GM12878 (cell line): Measurements from ENCODE around the gene ME1. TPM values are rescaled to one million over a fixed set of nuclear protein-coding genes. Genes with fewer than 3 reads are reported as not detected.

Source experiments
- ATAC-seq: fragments of 200-7000 bp; cut with Tn5 transposase; 3 replicates; pipeline ENCODE4 v1.9.1; 2020; ENCODE audit warnings: mild to moderate bottlenecking, moderate library complexity
- BruUV-seq: library from RNA; stranded (reverse); fragments of 400-500 nt; replicated peaks from 2 replicates; lab custom pipeline; 2021; lab: Mats Ljungman, UMichigan
- CTCF ChIA-PET: fragments of 300-600 bp; sonication (Branson Sonifier 250); formaldehyde crosslinking; extraction: SDS; loops from one replicate; lab custom pipeline; 2021; ENCODE audit warnings: inconsistent platforms; lab: Yijun Ruan, JAX
- POLR2A ChIA-PET: fragments of 350-600 bp; formaldehyde crosslinking; extraction: SDS; loops from one replicate; lab custom pipeline; 2021; ENCODE audit warnings: inconsistent platforms; lab: Charles Lee
- RAD21 ChIA-PET: fragments of 300-600 bp; sonication (Branson Sonifier 250); formaldehyde crosslinking; loops from one replicate; lab custom pipeline; 2023; ENCODE audit warnings: antibody characterized with exemption; ENCODE audit not compliant: unreplicated experiment; lab: Charles Lee
- SMC1A ChIA-PET: fragments of 300-600 bp; sonication (Branson Sonifier 250); formaldehyde crosslinking; loops from one replicate; lab custom pipeline; 2023; ENCODE audit not compliant: unreplicated experiment, uncharacterized antibody; lab: Charles Lee
- DNase-seq: peaks from one replicate; pipeline ENCODE4 v3.0.0-alpha.2; 2011; ENCODE audit warnings: low read depth, low spot score
- FAIRE-seq: peaks from 3 replicates; lab custom pipeline; 2011; peaks lifted over from hg19 to GRCh38; lab: Jason Lieb, UNC
- H2AFZ ChIP-seq: 2 replicates; pipeline ENCODE4 v1.6.0; 2011; ENCODE audit warnings: low read depth, low read length, control low read depth; ENCODE audit not compliant: control insufficient read depth
- H3K27ac ChIP-seq: 2 replicates; pipeline ENCODE4 v1.5.1; 2011; ENCODE audit warnings: control low read depth; ENCODE audit not compliant: control insufficient read depth, insufficient read depth
- H3K27me3 ChIP-seq, 2 experiments: replicated peaks in 1 of 2; 2 replicates each; pipeline versions ENCODE4 v1.6.0 to v1.6.1; 2011; ENCODE audit warnings: low read length in 1 of 2; ENCODE audit not compliant: control insufficient read depth in 2 of 2, insufficient read depth in 2 of 2
- H3K36me3 ChIP-seq, 2 experiments: 2 replicates each; pipeline ENCODE4 v1.5.1; 2011; ENCODE audit warnings: low read length in 1 of 2; ENCODE audit not compliant: control insufficient read depth in 2 of 2, insufficient read depth in 2 of 2
- H3K4me1 ChIP-seq: 2 replicates; pipeline ENCODE4 v1.6.1; 2011; ENCODE audit warnings: mild to moderate bottlenecking, low read length, moderate library complexity, mixed read lengths; ENCODE audit not compliant: control insufficient read depth, insufficient read depth
- H3K4me2 ChIP-seq: 2 replicates; pipeline ENCODE4 v1.6.0; 2011; ENCODE audit warnings: control low read depth; ENCODE audit not compliant: control insufficient read depth, insufficient read depth
- H3K4me3 ChIP-seq: fragments of 200-600 bp; sonication (generic); 2 replicates; pipeline ENCODE4 v1.5.1; 2016
- H3K79me2 ChIP-seq: 2 replicates; pipeline ENCODE4 v1.6.0; 2011; ENCODE audit warnings: low read length; ENCODE audit not compliant: control insufficient read depth, insufficient read depth
- H3K9ac ChIP-seq: 2 replicates; pipeline ENCODE4 v1.8.0; 2011; ENCODE audit warnings: low read length, control low read depth, mixed read lengths; ENCODE audit not compliant: control insufficient read depth, insufficient read depth
- H3K9me3 ChIP-seq: replicated peaks from 3 replicates; pipeline ENCODE4 v1.5.1; 2011; ENCODE audit warnings: mild to moderate bottlenecking, low read length; ENCODE audit not compliant: control insufficient read depth, insufficient read depth
- H4K20me1 ChIP-seq: 2 replicates; pipeline ENCODE4 v1.6.0; 2011; ENCODE audit not compliant: control insufficient read depth, insufficient read depth
- CEBPZ ChIP-seq: fragments of 150-350 bp; IDR thresholded peaks from 2 replicates; pipeline ENCODE4 v1.6.1; 2016; ENCODE audit warnings: low read depth, low read length
- CHD1 ChIP-seq: IDR thresholded peaks from 2 replicates; pipeline ENCODE4 v1.6.1; 2012; ENCODE audit warnings: low read depth, low read length, improper control_type of control experiment
- CHD2 ChIP-seq: IDR thresholded peaks from 2 replicates; pipeline ENCODE4 v1.6.1; 2011; ENCODE audit warnings: low read depth, low read length, improper control_type of control experiment, borderline replicate concordance
- E2F8 ChIP-seq: fragments of 450-650 bp; IDR thresholded peaks from 2 replicates; pipeline ENCODE4 v1.6.1; 2018; ENCODE audit warnings: mild to moderate bottlenecking, low read depth, moderate library complexity; ENCODE audit not compliant: partially characterized antibody
- EP300 ChIP-seq, 2 experiments: fragments of 150-350 bp in 1 of 2; IDR thresholded peaks; 2 replicates each; pipeline ENCODE4 v1.6.1; 2011 to 2012; ENCODE audit warnings: low read depth in 2 of 2, low read length in 2 of 2, borderline replicate concordance in 1 of 2, improper control_type of control experiment in 1 of 2, inconsistent platforms in 1 of 2; ENCODE audit not compliant: control insufficient read depth in 1 of 2
- KAT2A ChIP-seq: conservative IDR thresholded peaks from 2 replicates; pipeline ENCODE4 v1.6.1; 2011; ENCODE audit warnings: low read depth, low read length; ENCODE audit not compliant: control insufficient read depth
- MTA3 ChIP-seq: IDR thresholded peaks from 2 replicates; pipeline ENCODE4 v1.6.1; 2012; ENCODE audit warnings: low read length, inconsistent platforms, borderline replicate concordance
- SMARCA5 ChIP-seq: fragments of 450-650 bp; IDR thresholded peaks from 2 replicates; pipeline ENCODE4 v1.6.1; 2017; ENCODE audit warnings: mild to moderate bottlenecking
- WGBS: methylation state at CpG from one replicate; pipeline ENCODE4 v1.1.6; 2016; ENCODE audit warnings: low lambda C conversion rate; ENCODE audit not compliant: insufficient replicate concordance, insufficient coverage; ENCODE audit errors: missing lambda C conversion rate; 5-methylcytosine and 5-hydroxymethylcytosine counted together
- in situ Hi-C: fragments of 300-500 bp; cut with MboI; formaldehyde crosslinking; loops from 9 replicates; pipeline ENCODE4 v1.14.3; 2018; ENCODE audit warnings: mixed read lengths
- intact Hi-C: fragments of 100-400 bp; cut with micrococcal nuclease; formaldehyde crosslinking; loops from one replicate; pipeline ENCODE4 v1.14.2; 2022; ENCODE audit not compliant: unreplicated experiment
- polyA plus RNA-seq, 11 experiments: library from polyadenylated mRNA; depleted of rRNA in 4 of 11; unstranded in 6 of 11; stranded (reverse) in 5 of 11; fragments of >200 nt; fragmentation: Nextera tagmentation in 4 of 11; fragmentation: Illumina TruSeq in 1 of 11; extraction: Ambion mirVana in 4 of 11; extraction: Trizol in 1 of 11; gene quantifications; 1 replicate in 1 of 11; 2 replicates in 10 of 11; pipeline versions ENCODE4 v1.2.1 to v1.2.3, GENCODE V29; 2011 to 2016; ENCODE audit warnings: inconsistent platforms in 2 of 11, missing spikeins in 2 of 11, low read depth in 1 of 11
- total RNA-seq, 4 experiments: library from RNA; depleted of rRNA in 3 of 4; stranded (reverse); fragments of >200 nt in 3 of 4; fragmentation: Illumina TruSeq in 1 of 4; extraction: Trizol in 1 of 4; gene quantifications; 2 replicates each; pipeline versions ENCODE4 v1.2.1 to v1.2.3, GENCODE V29; 2013 to 2021
- TF ChIP-seq, protein P1 (sequence below): fragments of 450-650 bp; IDR thresholded peaks from 2 replicates; pipeline ENCODE4 v1.6.1; 2017; ENCODE audit warnings: mild to moderate bottlenecking, low read depth, inconsistent platforms; ENCODE audit not compliant: poor library complexity, severe bottlenecking
- TF ChIP-seq, protein P2 (sequence below): fragments of 450-650 bp; IDR thresholded peaks from 2 replicates; pipeline ENCODE4 v1.6.1; 2017; ENCODE audit warnings: antibody characterized with exemption, mild to moderate bottlenecking, moderate library complexity
- TF ChIP-seq, protein P3 (sequence below): IDR thresholded peaks from 2 replicates; pipeline ENCODE4 v1.6.1; 2011; ENCODE audit warnings: low read depth, low read length, improper control_type of control experiment, borderline replicate concordance

ME1 gene
- total and polyA plus RNA-seq, 10 of the 15 experiments (the other 5 are each of a cell fraction or from before 2014, with no cell fraction given): 3.6 to 11.8 (median 8.4) TPM

DNA sequence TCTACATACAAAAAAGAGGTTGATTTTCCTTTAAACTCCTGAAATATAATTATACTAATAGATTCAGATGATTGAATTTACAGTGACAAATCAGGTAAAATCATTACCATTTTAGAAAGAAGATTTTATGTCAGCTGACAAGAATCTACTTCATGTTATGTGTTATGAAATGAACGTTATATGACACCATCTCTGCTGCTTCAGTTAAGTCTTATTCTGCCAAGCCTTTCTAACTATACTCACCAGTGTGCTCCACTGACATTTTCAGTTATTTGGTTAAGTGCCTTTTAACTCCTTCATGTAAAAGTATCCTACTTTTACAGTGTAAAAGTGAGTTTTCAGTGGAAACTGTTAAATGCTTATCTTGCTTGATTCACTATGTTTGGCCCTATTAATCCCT lies 157.3 kb downstream of the ME1 start:
- ATAC-seq: no peak
- WGBS: 0% methylated on average over 1 of the region's 1 CpG
- DNase-seq: no peak
- BruUV-seq: no TSS peak
- Histone ChIP-seq H3K36me3 (no peaks in the 10 kb centered on the region; a peak in 1 of 4 replicates), H3K27me3 (no peaks in the 10 kb centered on the region), H3K4me2 (no peak overlapping the region), H3K4me1 (no peaks in the 10 kb centered on the region), H2AFZ (no peak overlapping the region), H3K4me3 (no peak overlapping the region), H4K20me1 (no peaks in the 10 kb centered on the region), H3K27ac (no peak overlapping the region), H3K9ac (no peak overlapping the region), H3K79me2 (no peaks in the 10 kb centered on the region), H3K9me3 (no peaks in the 10 kb centered on the region)
- intact Hi-C loops (no loop called here), in situ Hi-C loops (no loop called here)
- RAD21 ChIA-PET: no interaction called here
- FAIRE-seq: no peak
- CTCF ChIA-PET: no interaction called here
- POLR2A ChIA-PET: no interaction called here
- SMC1A ChIA-PET: no interaction called here
- TF ChIP-seq, protein P1, sequence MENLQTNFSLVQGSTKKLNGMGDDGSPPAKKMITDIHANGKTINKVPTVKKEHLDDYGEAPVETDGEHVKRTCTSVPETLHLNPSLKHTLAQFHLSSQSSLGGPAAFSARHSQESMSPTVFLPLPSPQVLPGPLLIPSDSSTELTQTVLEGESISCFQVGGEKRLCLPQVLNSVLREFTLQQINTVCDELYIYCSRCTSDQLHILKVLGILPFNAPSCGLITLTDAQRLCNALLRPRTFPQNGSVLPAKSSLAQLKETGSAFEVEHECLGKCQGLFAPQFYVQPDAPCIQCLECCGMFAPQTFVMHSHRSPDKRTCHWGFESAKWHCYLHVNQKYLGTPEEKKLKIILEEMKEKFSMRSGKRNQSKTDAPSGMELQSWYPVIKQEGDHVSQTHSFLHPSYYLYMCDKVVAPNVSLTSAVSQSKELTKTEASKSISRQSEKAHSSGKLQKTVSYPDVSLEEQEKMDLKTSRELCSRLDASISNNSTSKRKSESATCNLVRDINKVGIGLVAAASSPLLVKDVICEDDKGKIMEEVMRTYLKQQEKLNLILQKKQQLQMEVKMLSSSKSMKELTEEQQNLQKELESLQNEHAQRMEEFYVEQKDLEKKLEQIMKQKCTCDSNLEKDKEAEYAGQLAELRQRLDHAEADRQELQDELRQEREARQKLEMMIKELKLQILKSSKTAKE: no peak
- TF ChIP-seq CHD1 (no peak), CHD2 (no peak), E2F8 (no peak), KAT2A (no peak), MTA3 (no peak), EP300 (IDR thresholded peaks at IDR 0.05; ENCODE audit: borderline replicate concordance in 1 of 2, control insufficient read depth in 1 of 2, low read depth in 2 of 2, low read length in 2 of 2) (no peak), CEBPZ (no peak), SMARCA5 (no peak)
- TF ChIP-seq, protein P2, sequence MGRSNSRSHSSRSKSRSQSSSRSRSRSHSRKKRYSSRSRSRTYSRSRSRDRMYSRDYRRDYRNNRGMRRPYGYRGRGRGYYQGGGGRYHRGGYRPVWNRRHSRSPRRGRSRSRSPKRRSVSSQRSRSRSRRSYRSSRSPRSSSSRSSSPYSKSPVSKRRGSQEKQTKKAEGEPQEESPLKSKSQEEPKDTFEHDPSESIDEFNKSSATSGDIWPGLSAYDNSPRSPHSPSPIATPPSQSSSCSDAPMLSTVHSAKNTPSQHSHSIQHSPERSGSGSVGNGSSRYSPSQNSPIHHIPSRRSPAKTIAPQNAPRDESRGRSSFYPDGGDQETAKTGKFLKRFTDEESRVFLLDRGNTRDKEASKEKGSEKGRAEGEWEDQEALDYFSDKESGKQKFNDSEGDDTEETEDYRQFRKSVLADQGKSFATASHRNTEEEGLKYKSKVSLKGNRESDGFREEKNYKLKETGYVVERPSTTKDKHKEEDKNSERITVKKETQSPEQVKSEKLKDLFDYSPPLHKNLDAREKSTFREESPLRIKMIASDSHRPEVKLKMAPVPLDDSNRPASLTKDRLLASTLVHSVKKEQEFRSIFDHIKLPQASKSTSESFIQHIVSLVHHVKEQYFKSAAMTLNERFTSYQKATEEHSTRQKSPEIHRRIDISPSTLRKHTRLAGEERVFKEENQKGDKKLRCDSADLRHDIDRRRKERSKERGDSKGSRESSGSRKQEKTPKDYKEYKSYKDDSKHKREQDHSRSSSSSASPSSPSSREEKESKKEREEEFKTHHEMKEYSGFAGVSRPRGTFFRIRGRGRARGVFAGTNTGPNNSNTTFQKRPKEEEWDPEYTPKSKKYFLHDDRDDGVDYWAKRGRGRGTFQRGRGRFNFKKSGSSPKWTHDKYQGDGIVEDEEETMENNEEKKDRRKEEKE: no peak
- TF ChIP-seq, protein P3, sequence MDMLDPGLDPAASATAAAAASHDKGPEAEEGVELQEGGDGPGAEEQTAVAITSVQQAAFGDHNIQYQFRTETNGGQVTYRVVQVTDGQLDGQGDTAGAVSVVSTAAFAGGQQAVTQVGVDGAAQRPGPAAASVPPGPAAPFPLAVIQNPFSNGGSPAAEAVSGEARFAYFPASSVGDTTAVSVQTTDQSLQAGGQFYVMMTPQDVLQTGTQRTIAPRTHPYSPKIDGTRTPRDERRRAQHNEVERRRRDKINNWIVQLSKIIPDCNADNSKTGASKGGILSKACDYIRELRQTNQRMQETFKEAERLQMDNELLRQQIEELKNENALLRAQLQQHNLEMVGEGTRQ: no peak
